Measurements from ENCODE around the gene GABPB1. TPM values are rescaled to one million over a fixed set of nuclear protein-coding genes. Genes with fewer than 3 reads are reported as not detected.

The GABPB1 gene
- total and polyA plus RNA-seq, 2 of the 13 experiments (the other 11 are each of a cell fraction or from before 2014, with no cell fraction given), result 17.5 to 39.5 TPM

GRCh38 chr15:50390554-50391264, 35.7 kb upstream of the GABPB1 start:
- intact Hi-C loops (cut with micrococcal nuclease; ENCODE audit: unreplicated experiment) (no loop called here), in situ Hi-C loops (cut with HindIII; ENCODE audit: extremely low pct_ligation_motif_present, low pct_unique_long_range_greater_than_20kb) (no loop called here)
- ChIA-PET CTCF (ENCODE audit: low intra/inter-chr PET ratio, low total read pairs) (no interaction called here), POLR2A (no interaction called here)
- Histone ChIP-seq H3K4me2 (ENCODE audit: low read depth, low read length) (no peak overlapping the region), H4K20me1 (ENCODE audit: insufficient read depth, low read length) (no peaks in the 10 kb centered on the region), H3K27me3 (ENCODE audit: control insufficient read depth in 1 of 2, insufficient read depth in 2 of 2, low read length in 2 of 2) (no peaks in the 10 kb centered on the region), H3K79me2 (ENCODE audit: insufficient read depth, low read length) (no peaks in the 10 kb centered on the region), H3K9ac (ENCODE audit: insufficient read depth, low read depth, low read length) (no peak overlapping the region), H3K4me1 (ENCODE audit: insufficient read depth, low read length) (no peaks in the 10 kb centered on the region), H3K4me3 (replicated peaks in 1 of 3; ENCODE audit: insufficient read depth in 1 of 3, low read depth in 2 of 3, low read length in 3 of 3) (no peak overlapping the region), H3K36me3 (replicated peaks in 1 of 2; ENCODE audit: control insufficient read depth in 1 of 2, insufficient read depth in 2 of 2, low read length in 2 of 2) (no peaks in the 10 kb centered on the region), H3K9me3 (ENCODE audit: low read length) (no peaks in the 10 kb centered on the region), H3K27ac (ENCODE audit: extremely low read length, insufficient read depth, low read length) (no peak overlapping the region), H2AFZ (ENCODE audit: low read length) (no peak overlapping the region)
- FAIRE-seq (no peak), ATAC-seq (peak; percentile 59), DNase-seq (ENCODE audit: low spot score) (no peak)
- 5% methylated on average over 4 of the region's 4 CpGs for WGBS (ENCODE audit: low lambda C conversion rate)
- BruUV-seq (replicated peaks), result no TSS peak
- no peak for TF ChIP-seq ZNF839 (CRISPR knock-in tag; IDR thresholded peaks at IDR 0.05; ENCODE audit: borderline replicate concordance)
- no peak for TF ChIP-seq ZSCAN31 (CRISPR knock-in tag; IDR thresholded peaks at IDR 0.05; ENCODE audit: low read depth)
- no peak for TF ChIP-seq KDM5B (CRISPR knock-in tag; IDR thresholded peaks at IDR 0.05; ENCODE audit: borderline replicate concordance)
- no peak for TF ChIP-seq CEBPZ (IDR thresholded peaks at IDR 0.05; ENCODE audit: low read length)
- no peak for TF ChIP-seq HNRNPL (IDR thresholded peaks at IDR 0.05; ENCODE audit: low read depth, low read length)
- no peak for TF ChIP-seq ZNF816 (CRISPR knock-in tag; IDR thresholded peaks at IDR 0.05; ENCODE audit: borderline replicate concordance)
- TF ChIP-seq FOXK2 (IDR thresholded peaks at IDR 0.05), result no peak
- no peak for TF ChIP-seq TFE3 (CRISPR knock-in tag; IDR thresholded peaks at IDR 0.05)
- TF ChIP-seq, protein P1, sequence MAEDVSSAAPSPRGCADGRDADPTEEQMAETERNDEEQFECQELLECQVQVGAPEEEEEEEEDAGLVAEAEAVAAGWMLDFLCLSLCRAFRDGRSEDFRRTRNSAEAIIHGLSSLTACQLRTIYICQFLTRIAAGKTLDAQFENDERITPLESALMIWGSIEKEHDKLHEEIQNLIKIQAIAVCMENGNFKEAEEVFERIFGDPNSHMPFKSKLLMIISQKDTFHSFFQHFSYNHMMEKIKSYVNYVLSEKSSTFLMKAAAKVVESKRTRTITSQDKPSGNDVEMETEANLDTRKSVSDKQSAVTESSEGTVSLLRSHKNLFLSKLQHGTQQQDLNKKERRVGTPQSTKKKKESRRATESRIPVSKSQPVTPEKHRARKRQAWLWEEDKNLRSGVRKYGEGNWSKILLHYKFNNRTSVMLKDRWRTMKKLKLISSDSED (CRISPR knock-in tag; IDR thresholded peaks at IDR 0.05), result no peak
- TF ChIP-seq RBM22 (optimal IDR thresholded peaks at IDR 0.05; ENCODE audit: low read length), result no peak
- TF ChIP-seq RNF219 (CRISPR knock-in tag; IDR thresholded peaks at IDR 0.05), result no peak
- TF ChIP-seq MAFK (conservative IDR thresholded peaks at IDR 0.05 in 1 of 2, IDR thresholded peaks at IDR 0.05 in 1 of 2; ENCODE audit: low read length in 2 of 2), result no peak
- no peak for TF ChIP-seq ZNF260 (CRISPR knock-in tag; IDR thresholded peaks at IDR 0.05; ENCODE audit: borderline replicate concordance, low read depth)
- TF ChIP-seq TBX3 (IDR thresholded peaks at IDR 0.05; ENCODE audit: borderline replicate concordance), result no peak
- no peak for TF ChIP-seq TRIM24 (CRISPR knock-in tag; IDR thresholded peaks at IDR 0.05)
- no peak for TF ChIP-seq TARDBP (CRISPR knock-in tag; IDR thresholded peaks at IDR 0.05)

Data from HepG2 (cell line).